ENCODE results near the gene PCDHA13.
A peak's percentile ranks its signal among the peaks of the same experiment; 100 is the strongest.

DNA sequence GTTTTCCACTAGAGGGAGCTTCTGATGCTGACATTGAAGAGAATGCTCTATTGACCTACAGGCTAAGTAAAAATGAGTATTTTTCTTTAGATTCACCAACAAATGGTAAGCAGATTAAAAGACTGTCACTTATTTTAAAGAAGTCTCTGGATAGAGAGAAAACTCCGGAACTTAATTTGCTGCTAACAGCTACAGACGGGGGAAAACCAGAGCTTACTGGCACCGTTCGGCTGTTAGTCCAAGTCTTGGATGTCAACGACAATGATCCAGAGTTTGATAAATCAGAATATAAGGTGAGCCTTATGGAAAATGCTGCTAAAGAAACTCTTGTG, 12.4 kb upstream of the PCDHA13 start:
- TF ChIP-seq, protein P1, sequence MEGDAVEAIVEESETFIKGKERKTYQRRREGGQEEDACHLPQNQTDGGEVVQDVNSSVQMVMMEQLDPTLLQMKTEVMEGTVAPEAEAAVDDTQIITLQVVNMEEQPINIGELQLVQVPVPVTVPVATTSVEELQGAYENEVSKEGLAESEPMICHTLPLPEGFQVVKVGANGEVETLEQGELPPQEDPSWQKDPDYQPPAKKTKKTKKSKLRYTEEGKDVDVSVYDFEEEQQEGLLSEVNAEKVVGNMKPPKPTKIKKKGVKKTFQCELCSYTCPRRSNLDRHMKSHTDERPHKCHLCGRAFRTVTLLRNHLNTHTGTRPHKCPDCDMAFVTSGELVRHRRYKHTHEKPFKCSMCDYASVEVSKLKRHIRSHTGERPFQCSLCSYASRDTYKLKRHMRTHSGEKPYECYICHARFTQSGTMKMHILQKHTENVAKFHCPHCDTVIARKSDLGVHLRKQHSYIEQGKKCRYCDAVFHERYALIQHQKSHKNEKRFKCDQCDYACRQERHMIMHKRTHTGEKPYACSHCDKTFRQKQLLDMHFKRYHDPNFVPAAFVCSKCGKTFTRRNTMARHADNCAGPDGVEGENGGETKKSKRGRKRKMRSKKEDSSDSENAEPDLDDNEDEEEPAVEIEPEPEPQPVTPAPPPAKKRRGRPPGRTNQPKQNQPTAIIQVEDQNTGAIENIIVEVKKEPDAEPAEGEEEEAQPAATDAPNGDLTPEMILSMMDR (IDR thresholded peaks at IDR 0.05; ENCODE audit: poor library complexity, severe bottlenecking): peak; percentile 36
- no peak for TF ChIP-seq SMC3 (conservative IDR thresholded peaks at IDR 0.05; ENCODE audit: poor library complexity)
- no peak for TF ChIP-seq EP300 (conservative IDR thresholded peaks at IDR 0.05; ENCODE audit: poor library complexity, severe bottlenecking)
